B cell (primary cell): Measurements from ENCODE around the gene ZBP1. TPM values are rescaled to one million over a fixed set of nuclear protein-coding genes. Genes with fewer than 3 reads are reported as not detected.

ENCODE experiments used
- ATAC-seq: fragments of 200-7000 bp; cut with Tn5 transposase; one replicate; pipeline ENCODE4 v1.10.0; 2021; ENCODE audit warnings: low read depth, mild to moderate bottlenecking, moderate number of reproducible peaks, moderate library complexity
- CTCF ChIA-PET: fragments of 350-600 bp; sonication (Branson Sonifier 250); formaldehyde crosslinking; loops from one replicate; lab custom pipeline; 2021; ENCODE audit warnings: antibody characterized with exemption, inconsistent platforms; lab: Charles Lee
- POLR2A ChIA-PET: fragments of 350-600 bp; sonication (Branson Sonifier 250); formaldehyde crosslinking; loops from one replicate; lab custom pipeline; 2021; ENCODE audit warnings: antibody characterized with exemption; lab: Charles Lee
- DNase-seq: peaks from one replicate; pipeline ENCODE4 v3.0.0; 2013
- H2AFZ ChIP-seq: 2 replicates; pipeline ENCODE4 v1.6.1; 2012; ENCODE audit warnings: mild to moderate bottlenecking, low read depth, low read length; ENCODE audit not compliant: insufficient read depth, poor library complexity, severe bottlenecking
- H3K27ac ChIP-seq, 2 donors: 1 replicate in 1 of 2; 2 replicates in 1 of 2; pipeline ENCODE4 v1.5.1; 2012 to 2013; ENCODE audit warnings: low read length in 2 of 2, mild to moderate bottlenecking in 2 of 2, moderate library complexity in 1 of 2
- H3K27me3 ChIP-seq, 4 experiments: fragments of 200-600 bp in 1 of 4; sonication (generic) in 1 of 4; replicated peaks in 1 of 4; 1 replicate in 2 of 4; 2 replicates in 2 of 4; pipeline versions ENCODE4 v1.6.1 to v1.7.0; 2013 to 2016; ENCODE audit warnings: low read length in 3 of 4, mild to moderate bottlenecking in 2 of 4, mixed read lengths in 1 of 4, moderate library complexity in 1 of 4; ENCODE audit not compliant: insufficient read depth in 4 of 4, control insufficient read depth in 3 of 4; ENCODE audit errors: control extremely low read depth in 1 of 4
- H3K36me3 ChIP-seq, 2 experiments: replicated peaks in 1 of 2; 1 replicate in 1 of 2; 2 replicates in 1 of 2; pipeline versions ENCODE4 v1.6.1 to v1.7.1; 2013; ENCODE audit warnings: low read length in 1 of 2; ENCODE audit not compliant: insufficient read depth in 2 of 2, control insufficient read depth in 1 of 2; ENCODE audit errors: control extremely low read depth in 1 of 2, extremely low read depth in 1 of 2
- H3K4me1 ChIP-seq, 2 donors: fragments of 200-600 bp in 1 of 2; sonication (generic) in 1 of 2; 1 replicate in 1 of 2; 2 replicates in 1 of 2; pipeline versions ENCODE4 v1.5.1 to v1.6.1; 2013 to 2017; ENCODE audit warnings: low read length in 2 of 2; ENCODE audit not compliant: control insufficient read depth in 2 of 2, insufficient read depth in 2 of 2
- H3K4me2 ChIP-seq: replicated peaks from 2 replicates; pipeline ENCODE3; 2012; ENCODE audit warnings: mild to moderate bottlenecking, low read depth, low read length; ENCODE audit not compliant: poor library complexity, severe bottlenecking
- H3K4me3 ChIP-seq, 5 experiments: fragments of 200-600 bp in 1 of 5; sonication (generic) in 1 of 5; 1 replicate in 3 of 5; 2 replicates in 2 of 5; pipeline versions ENCODE4 v1.5.1 to v1.7.0; 2011 to 2016; ENCODE audit warnings: low read length in 4 of 5, mild to moderate bottlenecking in 4 of 5, low read depth in 2 of 5, control low read depth in 1 of 5, moderate library complexity in 1 of 5; ENCODE audit not compliant: insufficient read depth in 1 of 5; ENCODE audit errors: control extremely low read depth in 1 of 5, extremely low read depth in 1 of 5
- H3K79me2 ChIP-seq: fragments of 200-600 bp; sonication (generic); one replicate; pipeline ENCODE4 v1.6.0; 2016; ENCODE audit warnings: low read length; ENCODE audit not compliant: control insufficient read depth, insufficient read depth
- H3K9ac ChIP-seq: fragments of 200-600 bp; sonication (generic); 2 replicates; pipeline ENCODE4 v1.6.1; 2017; ENCODE audit warnings: mild to moderate bottlenecking, low read length, moderate library complexity
- H3K9me3 ChIP-seq, 3 donors: one replicate each; pipeline versions ENCODE4 v1.6.1 to v1.7.1; 2013; ENCODE audit warnings: low read length in 2 of 3; ENCODE audit not compliant: control insufficient read depth in 2 of 3, insufficient read depth in 1 of 3; ENCODE audit errors: control extremely low read depth in 1 of 3
- H4K20me1 ChIP-seq: 2 replicates; pipeline ENCODE4 v1.6.0; 2012; ENCODE audit warnings: mild to moderate bottlenecking, low read length; ENCODE audit not compliant: insufficient read depth, control insufficient read depth, poor library complexity, severe bottlenecking
- H3K27ac Mint-ChIP-seq: one replicate; pipeline ENCODE4 v1.8.0; 2021; ENCODE audit warnings: mixed read lengths
- H3K27me3 Mint-ChIP-seq: one replicate; pipeline ENCODE4 v1.8.0; 2021; ENCODE audit warnings: mixed read lengths
- H3K4me1 Mint-ChIP-seq: one replicate; pipeline ENCODE4 v1.8.0; 2021; ENCODE audit warnings: mixed read lengths
- H3K4me3 Mint-ChIP-seq: one replicate; pipeline ENCODE4 v1.8.0; 2021; ENCODE audit warnings: mixed read lengths
- H3K9me3 Mint-ChIP-seq: one replicate; pipeline ENCODE4 v1.8.0; 2022; ENCODE audit warnings: mixed read lengths; ENCODE audit not compliant: insufficient read depth
- EZH2 ChIP-seq: IDR thresholded peaks from 2 replicates; pipeline ENCODE4 v1.6.1; 2012; ENCODE audit warnings: borderline replicate concordance, low read depth, mild to moderate bottlenecking, moderate library complexity, low read length; ENCODE audit not compliant: insufficient read depth, poor library complexity, severe bottlenecking
- WGBS: methylation state at CpG from one replicate; pipeline ENCODE4 v1.1.5; 2013; ENCODE audit warnings: missing lambda C conversion rate; ENCODE audit not compliant: insufficient coverage; 5-methylcytosine and 5-hydroxymethylcytosine counted together
- intact Hi-C: fragments of 100-400 bp; cut with micrococcal nuclease; formaldehyde crosslinking; loops from one replicate; pipeline ENCODE4 v1.10.0; 2022
- polyA plus RNA-seq: library from polyadenylated mRNA; depleted of rRNA; stranded (reverse); fragments of >200 nt; gene quantifications from 2 replicates; pipeline ENCODE4 v1.2.3, GENCODE V29; 2012
- total RNA-seq, 2 donors: library from RNA; stranded (reverse); fragments of 120-200 nt in 1 of 2; gene quantifications; 1 replicate in 1 of 2; 2 replicates in 1 of 2; pipeline versions ENCODE4 v1.2.3 to v1.2.4, GENCODE V29; 2013 to 2022
- TF ChIP-seq, protein P1 (sequence below): fragments of 200-600 bp; IDR thresholded peaks from one replicate; pipeline ENCODE4 v1.8.0; 2022; ENCODE audit warnings: antibody characterized with exemption, mild to moderate bottlenecking

The ZBP1 gene
- total and polyA plus RNA-seq, 2 donors (not counting 1 experiment from before 2014, with no cell fraction given) = 29.9 to 69.2 TPM

DNA sequence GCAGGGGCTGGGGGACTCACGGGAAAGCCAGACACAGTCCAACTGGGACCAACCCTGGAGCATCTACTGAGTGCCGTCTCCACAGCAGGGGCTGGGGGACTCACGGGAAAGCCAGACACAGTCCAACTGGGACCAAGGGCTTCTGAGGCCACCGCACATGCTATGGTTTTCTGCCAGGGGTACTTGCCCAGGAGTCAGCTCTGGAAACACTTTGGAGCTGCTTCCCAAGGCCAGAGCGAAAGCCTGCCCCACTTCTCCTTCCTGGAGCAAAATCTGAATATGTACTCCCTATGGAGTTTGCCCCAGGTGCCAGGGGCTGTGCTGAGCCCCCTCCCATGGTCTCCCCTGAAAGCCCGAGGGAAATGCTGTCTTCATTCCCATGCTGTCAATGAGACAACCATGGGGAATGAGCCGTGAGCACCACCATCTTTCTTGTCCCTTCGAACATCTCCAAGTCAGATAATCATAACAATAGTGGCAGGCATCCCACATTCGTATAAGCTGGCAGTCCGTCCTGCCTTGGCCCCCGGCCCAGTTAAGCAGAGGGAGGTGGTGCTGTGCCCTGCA, 40.8 kb downstream of the ZBP1 start:
- peaks cover 0 to 57% (median 8%) of the 10 kb centered on the region in 4 experiments for H3K27me3 ChIP-seq
- H3K27me3 Mint-ChIP-seq = peaks cover 48% of the 10 kb centered on the region
- peaks cover 0 to 9% (median 0%) of the 10 kb centered on the region in 3 donors for H3K9me3 ChIP-seq
- H3K9me3 Mint-ChIP-seq = no peaks in the 10 kb centered on the region
- ATAC-seq (no peak), DNase-seq (no peak)
- H3K4me2 ChIP-seq = no peak overlapping the region
- no peak overlapping the region for H2AFZ ChIP-seq
- ChIA-PET POLR2A (no interaction called here), CTCF (no interaction called here)
- H3K36me3 ChIP-seq = no peaks in the 10 kb centered on the region
- no peak overlapping the region for H3K27ac ChIP-seq
- H4K20me1 ChIP-seq = no peaks in the 10 kb centered on the region
- no peak overlapping the region for H3K27ac Mint-ChIP-seq
- no peaks in the 10 kb centered on the region for H3K79me2 ChIP-seq
- WGBS = 79% methylated on average over 11 of the region's 11 CpGs
- H3K4me3 Mint-ChIP-seq = no peak overlapping the region
- H3K4me1 Mint-ChIP-seq = no peaks in the 10 kb centered on the region
- no peak overlapping the region for H3K4me3 ChIP-seq
- no peaks in the 10 kb centered on the region for H3K4me1 ChIP-seq
- intact Hi-C loops = no loop called here
- no peak overlapping the region for H3K9ac ChIP-seq
- no peak for TF ChIP-seq EZH2
- TF ChIP-seq, protein P1, sequence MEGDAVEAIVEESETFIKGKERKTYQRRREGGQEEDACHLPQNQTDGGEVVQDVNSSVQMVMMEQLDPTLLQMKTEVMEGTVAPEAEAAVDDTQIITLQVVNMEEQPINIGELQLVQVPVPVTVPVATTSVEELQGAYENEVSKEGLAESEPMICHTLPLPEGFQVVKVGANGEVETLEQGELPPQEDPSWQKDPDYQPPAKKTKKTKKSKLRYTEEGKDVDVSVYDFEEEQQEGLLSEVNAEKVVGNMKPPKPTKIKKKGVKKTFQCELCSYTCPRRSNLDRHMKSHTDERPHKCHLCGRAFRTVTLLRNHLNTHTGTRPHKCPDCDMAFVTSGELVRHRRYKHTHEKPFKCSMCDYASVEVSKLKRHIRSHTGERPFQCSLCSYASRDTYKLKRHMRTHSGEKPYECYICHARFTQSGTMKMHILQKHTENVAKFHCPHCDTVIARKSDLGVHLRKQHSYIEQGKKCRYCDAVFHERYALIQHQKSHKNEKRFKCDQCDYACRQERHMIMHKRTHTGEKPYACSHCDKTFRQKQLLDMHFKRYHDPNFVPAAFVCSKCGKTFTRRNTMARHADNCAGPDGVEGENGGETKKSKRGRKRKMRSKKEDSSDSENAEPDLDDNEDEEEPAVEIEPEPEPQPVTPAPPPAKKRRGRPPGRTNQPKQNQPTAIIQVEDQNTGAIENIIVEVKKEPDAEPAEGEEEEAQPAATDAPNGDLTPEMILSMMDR = no peak

DNA sequence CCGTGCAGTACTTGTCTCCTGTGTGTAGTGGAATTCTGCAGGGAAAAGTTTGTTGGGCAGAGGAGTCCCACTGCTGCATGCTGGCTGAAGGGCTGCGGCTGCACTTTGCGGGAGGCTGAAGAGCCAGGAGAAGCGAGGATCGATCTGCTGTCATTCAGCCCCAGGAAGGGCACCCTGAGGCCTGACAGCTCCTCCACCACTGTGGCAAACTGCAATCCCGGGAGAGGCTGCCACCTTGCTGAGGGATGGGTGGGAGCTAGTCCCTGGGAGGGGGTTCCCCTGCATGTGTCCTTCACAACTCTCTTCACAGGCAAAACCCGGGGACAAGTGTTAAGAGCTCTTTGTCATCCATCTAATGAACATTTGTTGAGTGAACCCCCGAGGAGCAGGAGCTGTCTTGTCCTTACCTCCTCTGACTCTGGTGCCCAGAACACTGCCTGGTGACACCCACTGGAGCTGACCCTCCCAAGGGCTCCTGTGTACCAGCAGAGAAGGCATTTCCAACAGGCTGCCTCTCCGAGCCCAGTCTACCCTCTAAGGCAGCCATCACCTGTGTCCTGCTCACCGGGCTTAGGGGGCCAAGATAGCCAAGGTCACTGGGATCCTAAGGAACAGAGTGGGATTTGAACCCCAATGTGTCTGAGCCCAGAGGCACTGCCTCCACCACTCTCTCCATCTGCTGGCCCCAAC, 41.6 kb downstream of the ZBP1 start:
- no peaks in the 10 kb centered on the region for H3K9me3 Mint-ChIP-seq
- H3K27ac Mint-ChIP-seq = no peak overlapping the region
- H4K20me1 ChIP-seq = no peaks in the 10 kb centered on the region
- no peaks in the 10 kb centered on the region for H3K79me2 ChIP-seq
- POLR2A ChIA-PET = no interaction called here
- H3K4me1 ChIP-seq = no peaks in the 10 kb centered on the region
- H3K4me2 ChIP-seq = no peak overlapping the region
- 79% methylated on average over 9 of the region's 10 CpGs for WGBS
- H3K27me3 ChIP-seq = peaks cover 0 to 60% (median 8%) of the 10 kb centered on the region in 4 experiments
- intact Hi-C loops = no loop called here
- H3K27me3 Mint-ChIP-seq = peaks cover 48% of the 10 kb centered on the region
- ATAC-seq = no peak
- peaks cover 0 to 3% (median 0%) of the 10 kb centered on the region in 3 donors for H3K9me3 ChIP-seq
- TF ChIP-seq, protein P1 = no peak
- TF ChIP-seq EZH2 = no peak
- H3K36me3 ChIP-seq = no peaks in the 10 kb centered on the region
- H3K4me3 Mint-ChIP-seq = no peak overlapping the region
- H3K27ac ChIP-seq = no peak overlapping the region
- DNase-seq = no peak
- no peaks in the 10 kb centered on the region for H3K4me1 Mint-ChIP-seq
- no peak overlapping the region for H2AFZ ChIP-seq
- H3K9ac ChIP-seq = no peak overlapping the region
- no peak overlapping the region for H3K4me3 ChIP-seq
- CTCF ChIA-PET = interaction anchor here (0.7 kb wide), 1 partner anchor 8 kb away, joined by 3 read pairs; no protein-coding TSS in a partner anchor
